SHP77 treated with DMSO at 0.1 percent for 48 hours (cell line): ENCODE data around the gene CHST11.
A peak's percentile ranks its signal among the peaks of the same experiment; 100 is the strongest.

Experiments
- DNase-seq: peaks from one replicate; lab custom pipeline; 2025; lab: John Stamatoyannopoulos, UW

Gene CHST11

DNA sequence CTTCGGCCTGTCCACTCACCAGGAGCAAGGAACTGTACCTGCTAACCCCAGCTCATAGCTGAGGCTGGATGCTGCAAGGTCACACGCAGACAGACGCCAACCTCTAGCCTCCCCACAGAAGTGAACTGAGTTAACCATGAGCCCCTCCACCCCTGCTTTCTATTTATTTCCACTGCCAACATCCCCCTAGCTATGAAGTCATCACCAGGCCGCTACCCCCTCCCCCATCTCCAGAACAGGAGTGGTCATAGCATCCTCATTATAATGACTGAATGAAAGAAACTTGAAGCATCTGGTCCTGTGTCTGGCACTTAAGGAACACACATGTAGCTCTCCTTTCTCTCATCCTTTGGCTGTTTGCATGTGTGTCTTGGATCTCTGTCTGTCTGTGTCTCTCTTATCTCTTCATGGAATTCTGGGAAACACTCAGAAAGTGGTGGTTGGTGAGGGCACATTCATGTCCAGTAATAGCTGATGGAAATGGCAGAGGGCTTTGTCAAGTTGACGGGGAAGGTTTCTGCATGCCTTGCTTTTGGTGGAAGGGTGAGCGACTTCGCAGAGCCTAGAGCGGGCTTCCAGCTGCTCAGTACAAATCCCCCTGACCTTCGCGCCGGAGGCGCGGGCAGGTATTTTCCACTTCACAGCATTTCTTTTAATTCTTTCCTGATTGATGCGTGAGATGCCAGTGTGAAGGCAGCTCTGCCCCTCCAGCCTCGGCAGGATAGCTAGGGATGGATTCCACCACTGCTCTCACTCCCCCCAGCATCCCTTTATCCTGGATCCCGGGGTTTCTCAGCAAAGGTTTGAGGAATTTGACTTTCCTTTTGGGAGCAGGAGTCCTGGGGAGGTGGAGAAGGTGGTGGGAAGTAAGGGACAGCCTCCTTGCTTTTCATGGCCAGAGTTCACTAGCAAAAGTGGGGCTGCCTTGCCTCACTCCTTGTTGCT lies 198.2 kb downstream of the CHST11 start:
- DNase-seq, result no peak

- no peak for DNase-seq
These were observed 199.6 kb downstream of the CHST11 start for GRCh38 chr12:104656383-104656782.

DNA sequence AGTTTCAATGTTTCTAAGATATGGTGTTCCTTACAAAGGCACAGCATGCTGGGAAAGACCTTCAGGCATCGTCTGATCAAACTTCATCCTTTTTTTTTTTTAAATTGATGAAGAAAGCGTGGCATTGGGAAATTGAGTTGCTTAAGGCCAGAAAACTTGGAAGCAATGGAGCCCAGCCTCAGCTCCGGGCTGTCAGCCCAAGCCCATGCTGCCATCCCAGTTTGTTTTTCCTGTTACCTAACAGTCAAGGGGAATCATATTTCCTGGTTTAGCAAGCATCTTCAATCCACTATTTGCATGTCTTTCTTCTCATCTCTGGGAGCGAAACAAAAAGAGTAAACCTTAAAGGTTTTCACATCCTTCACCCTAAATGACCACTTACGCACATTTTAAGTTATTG lies 200.2 kb downstream of the CHST11 start:
- no peak for DNase-seq

GRCh38 chr12:104657726-104658484 lies 201.2 kb downstream of the CHST11 start:
- no peak for DNase-seq

DNA sequence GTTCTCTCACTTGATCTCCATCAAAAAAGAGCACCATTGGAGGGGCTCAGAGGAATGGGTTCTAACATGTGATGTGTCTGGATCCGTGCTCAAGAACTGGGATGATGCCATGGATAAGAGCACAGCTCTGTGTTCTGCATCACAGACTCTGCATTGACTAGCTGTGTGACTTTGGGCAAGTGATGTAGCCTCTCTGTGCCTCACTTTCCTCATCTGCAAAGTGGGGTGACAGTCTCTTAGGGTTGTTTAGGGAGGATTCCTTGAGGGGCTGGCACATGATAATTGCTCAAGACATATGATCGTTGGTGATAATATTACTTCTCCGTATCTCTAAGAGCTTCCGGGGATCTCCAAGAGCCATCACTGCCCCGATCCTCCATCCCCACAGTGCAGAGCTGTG lies 202.3 kb downstream of the CHST11 start:
- DNase-seq, result no peak

- DNase-seq, result no peak
These were observed 205.5 kb downstream of the CHST11 start for GRCh38 chr12:104662203-104662602.

DNA sequence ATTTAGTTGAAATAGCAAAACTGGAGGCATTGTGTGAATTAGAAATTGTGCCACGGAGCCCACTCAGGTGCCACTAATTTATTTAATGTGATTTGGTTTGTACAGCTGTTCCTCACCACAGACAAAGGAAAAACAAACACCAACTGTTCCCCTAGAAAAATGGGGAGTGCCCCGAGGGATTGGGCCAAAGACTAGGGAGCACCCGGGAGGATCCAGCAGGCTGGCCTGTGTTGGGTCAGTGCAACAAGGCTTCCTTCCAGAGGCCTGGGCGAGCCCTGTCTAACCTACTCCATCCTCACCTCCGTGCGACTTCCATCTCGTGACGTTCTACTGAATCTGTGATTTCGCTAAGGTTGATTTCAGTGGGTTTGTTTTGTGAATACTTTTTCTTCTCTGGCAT lies 206.2 kb downstream of the CHST11 start:
- no peak for DNase-seq

DNA sequence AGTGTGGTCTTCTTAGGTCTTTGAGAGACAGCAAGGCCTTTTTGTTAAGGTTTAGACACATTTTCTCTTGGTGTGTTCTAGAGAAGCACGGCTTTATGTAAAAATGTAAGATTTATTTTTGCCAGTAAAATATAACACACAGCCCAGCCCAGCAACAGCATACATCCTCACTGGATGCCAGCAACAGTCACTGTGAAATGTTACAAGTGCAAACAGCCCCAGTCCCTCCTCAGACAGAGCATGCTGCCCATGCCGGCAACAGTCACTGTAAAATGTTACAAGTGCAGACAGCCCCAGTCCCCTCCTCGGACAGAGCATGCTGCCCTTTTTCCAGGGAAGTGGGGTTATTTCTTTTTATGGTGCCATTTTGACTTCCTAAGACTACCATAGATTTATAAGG lies 207.6 kb downstream of the CHST11 start:
- DNase-seq, result no peak

- no peak for DNase-seq
These were observed 208.5 kb downstream of the CHST11 start for GRCh38 chr12:104665296-104665695.

DNA sequence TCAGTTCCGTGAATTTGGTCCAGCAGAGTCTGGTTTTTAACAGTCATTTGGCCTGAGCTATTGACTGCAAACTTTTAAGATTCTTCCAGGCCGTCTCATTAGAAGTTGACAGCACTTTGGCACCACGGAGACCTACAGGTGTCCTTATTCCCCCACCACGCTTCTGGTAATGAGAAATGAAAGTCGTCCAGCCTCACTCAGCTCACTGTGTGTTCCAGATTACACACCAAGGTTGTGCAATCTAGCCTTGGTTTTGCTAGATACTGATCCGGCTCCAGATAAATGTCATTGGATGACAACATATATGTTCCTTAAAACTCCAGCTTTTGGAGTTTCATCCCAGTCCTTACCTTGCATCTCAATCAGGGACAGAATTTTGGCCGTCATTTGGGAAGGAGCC lies 210.4 kb downstream of the CHST11 start:
- DNase-seq, result no peak

DNA sequence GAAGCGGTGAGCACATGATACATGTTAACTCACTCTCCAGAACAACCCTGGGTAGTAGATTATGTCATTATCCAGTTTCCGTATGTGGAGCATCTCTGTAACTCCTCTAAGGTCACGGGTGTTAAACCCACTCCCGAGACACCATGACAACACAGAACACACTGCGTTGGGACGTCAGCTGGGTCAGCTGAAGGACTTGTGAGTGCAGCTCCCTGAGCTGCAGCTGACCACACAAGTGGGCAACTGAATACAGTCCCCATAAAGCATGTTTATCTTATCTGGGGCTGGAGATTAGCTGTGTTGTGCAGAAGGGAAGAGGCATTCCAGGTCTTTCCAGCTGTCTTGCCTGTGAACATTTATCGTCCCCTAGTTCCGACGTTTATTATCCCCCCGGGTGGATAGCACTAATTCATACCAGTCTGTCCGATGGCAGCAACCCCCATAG lies 211.5 kb downstream of the CHST11 start:
- peak; percentile 88 for DNase-seq

GRCh38 chr12:104669089-104669721 lies 212.5 kb downstream of the CHST11 start:
- DNase-seq, result peak; percentile 36

- peak; percentile 61 for DNase-seq
These were observed 213.1 kb downstream of the CHST11 start for GRCh38 chr12:104669851-104670337.

GRCh38 chr12:104670439-104671408 lies 214.0 kb downstream of the CHST11 start:
- DNase-seq, result no peak

GRCh38 chr12:104671409-104672095 lies 214.8 kb downstream of the CHST11 start:
- DNase-seq, result peak; percentile 74

DNA sequence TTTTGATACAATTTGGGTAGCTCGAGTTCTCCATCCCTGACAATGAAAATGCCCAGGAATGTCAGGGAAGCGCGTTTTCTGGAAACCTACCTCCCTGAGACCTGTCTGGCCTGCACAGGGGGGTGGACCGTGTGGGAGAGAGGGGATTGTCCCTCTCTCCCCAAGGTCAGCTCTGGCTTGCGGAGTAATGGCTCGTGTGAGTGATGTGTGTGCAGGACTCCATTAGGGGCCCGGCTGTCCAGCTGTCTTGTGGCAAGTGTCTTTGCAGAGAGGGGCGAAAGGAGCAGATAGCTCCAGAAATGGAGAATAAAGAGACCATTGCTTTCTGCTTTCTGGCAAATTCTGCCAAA lies 215.3 kb downstream of the CHST11 start:
- no peak for DNase-seq

DNA sequence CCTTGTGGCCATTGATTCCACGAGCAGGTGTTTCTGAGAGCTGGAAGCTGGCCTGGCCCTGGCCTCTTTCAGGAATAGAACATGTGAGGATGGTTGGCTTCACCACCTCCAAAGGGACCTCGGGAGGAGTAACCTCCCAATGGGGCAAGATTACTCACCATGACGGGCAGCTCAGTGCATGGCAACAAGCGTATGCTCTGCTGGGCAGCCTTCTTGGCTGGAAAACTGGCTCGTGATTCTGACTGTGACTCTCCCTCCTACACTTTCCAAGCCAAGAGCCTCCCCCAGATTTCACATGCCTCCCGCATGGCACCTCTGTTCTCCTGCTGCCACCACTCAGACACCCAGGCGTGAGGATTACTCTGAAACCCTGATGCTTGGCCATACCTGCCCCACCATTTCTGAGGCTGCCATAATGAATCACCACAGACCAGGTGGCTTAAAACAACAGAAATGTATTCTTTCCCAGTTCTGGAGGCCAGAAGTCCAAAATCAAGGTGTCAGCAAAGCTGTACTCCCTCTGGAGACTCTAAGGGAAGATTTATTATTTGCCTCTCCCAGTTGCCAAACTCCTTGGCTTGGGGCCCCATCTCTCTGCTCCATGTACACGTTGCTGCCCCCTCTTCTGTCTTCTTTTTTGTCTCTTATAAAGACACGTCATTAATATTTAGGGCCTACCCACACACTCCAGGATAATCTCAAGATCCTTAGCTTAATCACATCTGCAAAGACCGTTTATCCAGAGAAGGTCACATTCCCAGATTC lies 215.9 kb downstream of the CHST11 start:
- peak; percentile 7 for DNase-seq

- no peak for DNase-seq
These were observed 216.5 kb downstream of the CHST11 start for GRCh38 chr12:104673294-104673693.

- no peak for DNase-seq
These were observed 217.1 kb downstream of the CHST11 start for GRCh38 chr12:104673696-104674482.
